ENCODE results near the gene AURKA.

DNA sequence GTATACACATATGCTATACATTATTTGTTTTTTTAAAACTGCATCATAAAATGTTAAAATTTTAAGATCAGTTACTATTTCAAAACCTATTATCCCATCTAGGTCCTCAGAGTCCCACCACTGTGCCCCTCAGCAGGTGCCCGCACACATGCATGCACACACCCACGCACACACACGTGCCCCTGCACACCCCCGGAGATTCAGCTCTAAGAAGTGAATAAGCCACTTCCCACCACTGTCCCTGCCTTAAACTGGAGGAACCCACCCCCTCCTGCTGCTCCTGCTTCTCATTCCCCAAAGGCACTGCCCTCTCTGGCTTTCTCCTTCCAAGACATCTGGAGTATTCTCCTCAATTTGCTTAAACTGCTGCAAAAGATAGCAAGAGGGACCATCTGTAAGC lies 38.7 kb downstream of the AURKA start:
- TF ChIP-seq ZNF239 (CRISPR knock-in tag; IDR thresholded peaks at IDR 0.05), result no peak
- TF ChIP-seq CEBPB (tag; IDR thresholded peaks at IDR 0.05), result no peak
- no peak for TF ChIP-seq PHF21A (IDR thresholded peaks at IDR 0.05; ENCODE audit: borderline replicate concordance, low read depth)
- TF ChIP-seq, protein P1, sequence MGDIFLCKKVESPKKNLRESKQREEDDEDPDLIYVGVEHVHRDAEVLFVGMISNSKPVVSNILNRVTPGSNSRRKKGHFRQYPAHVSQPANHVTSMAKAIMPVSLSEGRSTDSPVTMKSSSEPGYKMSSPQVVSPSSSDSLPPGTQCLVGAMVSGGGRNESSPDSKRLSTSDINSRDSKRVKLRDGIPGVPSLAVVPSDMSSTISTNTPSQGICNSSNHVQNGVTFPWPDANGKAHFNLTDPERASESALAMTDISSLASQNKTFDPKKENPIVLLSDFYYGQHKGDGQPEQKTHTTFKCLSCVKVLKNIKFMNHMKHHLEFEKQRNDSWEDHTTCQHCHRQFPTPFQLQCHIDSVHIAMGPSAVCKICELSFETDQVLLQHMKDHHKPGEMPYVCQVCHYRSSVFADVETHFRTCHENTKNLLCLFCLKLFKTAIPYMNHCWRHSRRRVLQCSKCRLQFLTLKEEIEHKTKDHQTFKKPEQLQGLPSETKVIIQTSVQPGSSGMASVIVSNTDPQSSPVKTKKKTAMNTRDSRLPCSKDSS (IDR thresholded peaks at IDR 0.05; ENCODE audit: low read depth, partially characterized antibody), result no peak
- no peak for TF ChIP-seq EGR1 (conservative IDR thresholded peaks at IDR 0.05)
- no peak for TF ChIP-seq ZBTB7A (IDR thresholded peaks at IDR 0.05; ENCODE audit: borderline replicate concordance, control insufficient read depth, low read depth, low read length)

Measured in K562 (cell line).